NCI-H1436 (cell line): ENCODE measurements around the gene IGFBP7.
A peak's percentile ranks its signal among the peaks of the same experiment; 100 is the strongest.

Experiments used
- DNase-seq: peaks from one replicate; lab custom pipeline; 2025; lab: John Stamatoyannopoulos, UW

Gene IGFBP7

DNA sequence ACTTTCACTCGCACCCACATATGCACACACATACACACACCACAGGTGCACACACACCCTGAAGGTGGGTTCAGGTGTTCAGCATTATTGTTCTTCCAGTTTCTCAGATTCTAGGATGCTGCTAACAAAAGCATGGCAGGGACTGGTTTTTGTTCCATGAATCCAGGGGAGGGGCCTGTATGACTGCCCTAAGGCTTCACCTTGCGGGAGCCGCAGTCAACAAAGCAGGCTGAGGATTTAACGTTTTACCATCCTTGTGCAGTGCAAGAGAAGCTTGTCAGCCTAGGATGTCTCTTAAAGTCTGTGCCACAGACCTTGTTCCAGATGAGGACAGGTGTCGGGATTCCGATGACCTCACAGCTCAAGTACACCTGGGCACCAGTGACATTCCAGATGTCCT, 69.7 kb downstream of the IGFBP7 start:
- DNase-seq, result no peak

DNA sequence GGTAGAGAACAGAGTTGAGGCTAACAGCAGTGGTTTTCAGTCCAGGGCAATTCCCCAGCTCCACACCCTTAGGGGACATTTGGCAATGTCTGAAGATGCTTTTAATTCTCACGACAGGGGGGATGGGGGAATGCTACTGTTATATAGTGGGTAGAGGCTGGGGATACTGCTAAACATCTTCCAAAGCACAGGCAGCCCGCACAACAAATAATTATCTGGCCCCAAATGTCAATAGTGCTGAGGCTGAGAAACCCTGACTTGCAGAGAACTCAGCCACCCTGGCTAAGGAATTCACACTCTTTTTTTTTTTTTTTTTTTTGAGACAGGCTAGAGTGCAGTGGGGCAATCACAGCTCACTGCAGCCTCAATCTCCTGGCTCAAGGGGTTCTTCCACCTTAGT, 70.8 kb downstream of the IGFBP7 start:
- no peak for DNase-seq

DNA sequence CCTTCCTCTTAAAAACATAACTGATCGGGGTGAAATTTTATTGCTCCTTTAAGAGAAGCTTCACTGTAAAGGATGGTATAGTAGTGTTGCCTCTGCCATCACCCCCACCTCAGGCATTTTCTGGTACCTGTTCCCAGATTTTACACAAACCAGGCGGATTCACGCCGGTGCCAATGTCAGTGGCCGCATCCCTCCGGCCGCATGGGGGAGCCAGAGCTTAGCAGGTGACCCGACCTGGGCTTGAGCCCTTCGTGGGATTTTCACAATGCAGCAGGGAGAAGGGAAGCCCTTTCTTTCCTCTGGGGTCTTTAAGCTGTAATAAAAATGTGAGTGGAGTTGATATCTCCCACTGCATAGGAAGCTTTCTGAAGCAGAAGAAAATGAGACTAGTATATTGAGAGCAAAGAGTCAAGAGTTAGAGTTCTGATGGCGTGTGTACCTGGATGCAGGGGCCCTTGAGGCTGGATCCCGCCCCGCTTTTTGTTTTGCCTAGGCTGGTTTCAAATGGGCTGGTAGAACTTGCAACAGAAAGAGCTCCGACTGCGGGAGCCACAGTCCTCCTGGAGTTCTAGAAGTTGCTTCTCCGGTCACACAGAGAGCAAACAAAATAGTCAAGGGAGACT, 72.1 kb downstream of the IGFBP7 start:
- peak; percentile 14 for DNase-seq

DNA sequence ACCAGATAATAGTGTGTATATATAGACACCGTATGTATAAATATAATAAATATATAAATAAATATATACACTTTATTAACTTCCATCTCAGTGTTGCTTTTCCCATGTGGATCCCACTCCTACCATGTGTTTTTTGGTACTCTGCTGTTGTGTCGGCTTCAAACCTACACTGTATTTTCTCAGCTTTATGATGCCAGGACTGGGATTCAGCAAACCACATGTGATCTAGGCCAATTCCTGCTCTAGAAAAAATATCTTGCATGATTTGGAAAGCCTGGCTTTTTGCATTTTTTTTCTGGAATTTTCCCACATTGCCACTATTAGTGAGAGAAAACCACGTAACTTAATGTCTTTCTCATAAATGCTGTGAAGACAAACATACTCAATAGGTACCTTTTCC, 75.7 kb downstream of the IGFBP7 start:
- DNase-seq, result no peak

DNA sequence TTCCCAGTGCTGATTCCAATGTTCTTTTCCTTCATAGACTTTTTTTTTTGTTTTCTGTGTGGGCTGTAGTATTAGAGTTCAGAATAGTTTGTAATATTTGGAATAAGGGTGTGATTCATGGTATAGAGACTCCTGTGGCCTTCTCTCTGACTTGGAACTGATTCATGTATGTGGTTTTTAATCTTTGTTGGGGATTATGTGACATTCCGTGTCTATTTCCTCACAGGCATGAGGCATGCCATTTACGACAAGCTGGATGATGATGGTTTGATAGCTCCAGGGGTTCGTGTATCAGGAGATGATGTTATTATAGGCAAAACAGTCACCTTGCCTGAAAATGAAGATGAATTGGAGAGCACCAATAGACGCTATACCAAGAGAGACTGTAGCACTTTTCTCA, 87.1 kb downstream of the IGFBP7 start:
- no peak for DNase-seq

DNA sequence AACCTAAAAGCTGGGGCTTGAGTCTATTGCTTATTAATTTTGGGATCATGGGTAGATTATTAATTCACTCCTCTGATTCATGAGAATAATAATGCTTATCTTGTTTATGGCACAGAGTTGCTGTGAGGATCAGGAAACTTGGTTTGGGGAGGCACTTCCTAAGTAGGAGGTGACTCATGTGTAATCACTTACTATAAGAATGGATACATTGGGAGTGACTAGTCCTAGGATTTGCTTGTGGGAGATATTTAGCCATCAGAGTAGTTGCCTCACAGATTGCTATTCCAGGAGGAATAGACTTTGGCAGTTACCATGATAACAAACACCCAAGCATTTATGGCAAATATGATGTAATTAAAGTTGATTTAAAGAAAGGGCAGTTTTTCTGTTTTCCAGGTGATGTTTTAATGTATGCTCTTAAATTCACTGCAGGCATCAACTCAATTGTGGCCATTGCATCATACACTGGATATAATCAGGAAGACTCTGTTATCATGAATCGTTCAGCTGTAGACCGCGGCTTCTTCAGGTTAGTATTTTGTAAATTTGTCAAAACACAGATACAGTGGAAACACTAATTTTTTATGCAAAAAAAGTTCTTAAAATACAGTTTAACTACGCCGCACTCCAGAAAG, 89.6 kb downstream of the IGFBP7 start:
- no peak for DNase-seq

DNA sequence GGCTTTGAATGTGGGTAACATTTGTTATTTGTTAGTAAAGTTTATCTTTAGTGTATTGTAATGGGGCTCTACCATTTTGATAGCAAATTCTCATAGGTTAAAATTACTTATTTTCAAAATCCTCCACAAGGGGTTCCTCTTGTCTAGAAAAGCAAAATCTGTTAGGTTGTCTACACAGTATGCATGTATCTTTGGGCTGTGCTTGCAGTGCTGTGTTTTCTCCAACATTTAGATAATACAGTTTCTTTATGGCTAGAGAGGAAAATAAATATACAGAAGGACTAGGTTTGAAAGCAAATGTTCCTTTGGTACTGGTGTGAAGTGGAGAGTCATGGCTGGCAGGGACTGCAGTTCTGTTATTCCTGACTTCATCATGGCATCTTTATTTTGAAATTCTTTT, 91.2 kb downstream of the IGFBP7 start:
- DNase-seq, result no peak

DNA sequence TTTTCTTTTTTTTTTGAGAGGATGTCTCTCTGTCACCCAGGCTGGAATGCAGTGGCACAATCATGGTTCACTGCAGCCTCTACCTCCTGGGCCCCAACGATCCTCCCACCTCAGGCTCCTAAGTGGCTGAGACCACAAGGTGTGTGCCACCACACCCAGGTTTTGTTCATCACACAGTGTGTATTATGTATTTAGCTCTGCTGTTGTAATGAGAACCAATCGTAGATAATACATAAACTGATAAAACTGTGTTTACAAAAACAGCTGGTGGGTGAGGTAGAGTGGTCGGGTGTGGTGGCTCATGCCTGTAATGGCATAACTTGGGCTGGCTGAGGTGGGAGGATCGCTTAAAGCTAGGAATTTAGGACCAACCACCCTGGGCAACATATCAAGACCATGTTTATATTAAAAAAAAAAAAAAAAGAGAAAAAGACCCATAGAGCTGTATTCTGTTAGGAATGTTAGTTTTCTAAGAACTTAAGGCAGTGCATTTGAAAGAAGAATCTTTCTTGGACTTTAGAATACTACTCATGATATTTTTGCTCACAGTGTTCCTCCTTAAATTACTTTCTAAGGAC, 96.6 kb downstream of the IGFBP7 start:
- no peak for DNase-seq

DNA sequence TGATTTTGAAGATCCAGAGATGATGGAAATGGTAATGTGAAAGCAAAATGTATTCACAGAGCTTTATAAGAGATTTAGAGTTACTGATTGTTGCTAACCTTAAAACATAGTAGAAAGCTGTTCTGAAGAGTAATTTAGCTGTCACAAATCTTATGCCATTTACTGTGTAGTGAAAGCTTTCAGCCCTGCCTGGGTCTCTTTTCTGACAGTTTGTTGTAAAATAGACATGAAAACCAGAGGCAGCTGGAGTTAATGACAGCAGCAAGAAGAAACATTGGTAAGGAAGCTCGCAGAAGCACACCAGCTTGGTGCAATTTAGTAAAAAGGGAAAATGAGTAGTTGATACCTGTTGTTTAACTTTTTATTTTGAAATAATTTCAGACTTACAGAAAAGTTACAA, 110.4 kb downstream of the IGFBP7 start:
- no peak for DNase-seq

DNA sequence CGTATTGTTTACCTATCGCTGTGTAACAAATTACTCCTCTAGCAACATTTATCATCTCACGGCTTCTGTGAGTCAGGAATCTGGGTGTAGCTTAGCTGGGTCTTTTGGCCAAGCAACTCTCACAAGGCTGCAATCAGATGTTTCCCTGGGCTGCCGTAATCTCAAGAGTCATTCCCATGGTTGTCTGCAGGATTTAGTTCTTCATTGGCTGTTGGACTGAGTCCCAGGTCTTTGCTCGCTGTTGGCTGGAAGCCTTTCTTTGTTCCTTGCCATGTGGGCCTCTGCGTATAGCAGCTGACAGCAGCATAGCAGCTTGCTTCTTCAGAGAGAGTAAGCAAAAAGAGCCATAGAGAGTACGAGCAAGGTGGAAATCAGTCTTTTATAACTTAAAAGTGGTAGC, 114.7 kb downstream of the IGFBP7 start:
- no peak for DNase-seq

DNA sequence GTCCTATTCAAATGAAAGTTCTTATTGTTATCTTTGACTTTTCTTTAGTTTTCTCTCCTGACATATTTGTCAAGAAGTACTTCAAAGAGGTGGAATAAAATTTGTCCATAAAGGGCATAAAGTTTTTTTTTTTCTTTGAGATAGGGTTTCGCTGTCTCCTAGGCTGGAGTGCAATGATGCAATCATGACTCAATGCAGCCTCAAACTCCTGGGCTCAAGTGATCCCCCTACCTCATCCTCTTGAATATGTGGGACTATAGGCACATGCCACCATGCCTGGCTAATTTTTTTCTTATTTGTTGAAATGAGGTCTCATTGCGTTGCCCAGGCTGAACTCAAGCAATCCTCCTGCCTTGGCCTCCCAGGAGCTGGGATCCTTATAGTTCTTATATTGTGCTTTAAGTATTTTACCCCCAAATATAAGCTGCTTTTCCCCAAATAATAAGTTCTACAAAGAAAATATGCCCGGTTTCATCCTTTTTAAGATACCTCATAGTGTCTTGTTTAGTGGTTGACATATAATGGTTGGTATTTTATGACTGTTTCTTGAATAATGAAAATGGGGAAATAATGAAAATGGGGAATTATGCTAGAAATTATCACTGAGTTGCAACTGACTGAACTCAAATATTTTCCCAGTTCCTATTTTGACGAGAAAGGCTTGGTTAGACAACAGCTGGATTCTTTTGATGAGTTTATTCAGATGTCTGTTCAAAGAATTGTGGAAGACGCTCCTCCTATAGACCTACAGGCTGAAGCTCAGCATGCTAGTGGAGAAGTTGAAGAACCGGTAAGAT, 119.9 kb downstream of the IGFBP7 start:
- DNase-seq, result no peak

DNA sequence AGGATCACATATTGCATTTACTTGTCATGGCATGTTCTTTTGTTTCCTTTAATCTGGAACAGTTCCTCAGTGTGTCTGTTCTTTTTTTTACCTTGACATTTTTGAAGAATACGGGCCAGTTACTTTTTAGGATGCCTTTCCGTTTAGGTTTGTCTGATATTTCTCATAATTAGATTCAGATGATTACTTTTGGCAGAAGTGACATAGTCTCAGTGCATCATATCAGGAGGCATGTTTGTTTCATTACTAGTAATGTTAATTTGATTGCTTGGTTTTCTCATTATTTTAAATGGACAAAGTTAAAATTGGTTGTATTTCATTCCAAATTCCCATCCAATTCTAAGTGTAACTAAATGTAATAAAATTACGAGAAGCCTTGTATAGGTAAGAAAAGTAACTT, 123.2 kb downstream of the IGFBP7 start:
- no peak for DNase-seq

DNA sequence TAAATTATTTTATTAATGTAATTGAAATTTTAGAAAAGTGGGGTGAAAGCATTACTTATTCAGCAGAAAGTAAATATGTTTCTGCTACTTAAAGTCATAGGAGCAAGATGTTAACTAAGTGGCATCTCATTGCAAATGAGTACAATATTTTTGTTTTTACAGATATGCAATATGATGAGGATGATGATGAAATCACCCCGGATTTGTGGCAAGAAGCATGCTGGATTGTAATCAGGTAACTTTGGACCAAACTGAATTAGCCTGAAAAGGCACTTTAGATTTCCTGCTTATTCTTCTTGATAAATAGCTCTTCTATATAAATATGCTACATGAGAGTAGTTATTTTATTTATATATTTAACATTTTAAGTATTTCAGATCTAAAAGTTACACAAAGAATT, 124.0 kb downstream of the IGFBP7 start:
- no peak for DNase-seq

DNA sequence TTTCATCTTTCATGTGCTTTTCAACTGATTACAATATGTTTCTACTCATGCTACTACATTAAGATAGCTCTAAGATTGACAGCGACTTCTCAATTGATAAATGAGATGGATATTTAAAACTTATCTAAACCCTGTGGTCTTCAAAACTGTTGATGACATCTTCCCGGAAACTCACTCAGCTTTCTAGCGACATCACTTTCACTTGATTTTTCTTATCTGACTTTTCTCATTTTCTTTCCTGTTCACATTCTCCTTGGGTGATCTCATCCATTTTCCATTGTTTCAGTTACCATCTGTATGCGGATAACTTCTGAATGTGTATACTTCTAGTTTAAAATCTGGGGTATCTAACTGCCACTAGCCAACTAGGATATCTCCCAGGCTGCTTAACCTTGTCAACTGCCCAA, 128.4 kb downstream of the IGFBP7 start:
- no peak for DNase-seq
